MCF 10A (cell line): Measurements from ENCODE around the gene ANKRD11. TPM values are rescaled to one million over a fixed set of nuclear protein-coding genes. Genes with fewer than 3 reads are reported as not detected.

Experiments
- BruUV-seq: library from RNA; stranded (reverse); fragments of 400-500 nt; replicated peaks from 2 replicates; lab custom pipeline; 2021; lab: Mats Ljungman, UMichigan
- CTCF ChIA-PET: fragments of 300-600 bp; sonication (Branson Sonifier 250); formaldehyde crosslinking; extraction: SDS; loops from one replicate; lab custom pipeline; 2021; ENCODE audit warnings: antibody characterized with exemption, inconsistent platforms; lab: Yijun Ruan, JAX
- POLR2A ChIA-PET: fragments of 300-600, 350-650 bp; sonication (Branson Sonifier 250); formaldehyde crosslinking; extraction: SDS; loops from one replicate; lab custom pipeline; 2020; ENCODE audit warnings: antibody characterized with exemption, inconsistent platforms; lab: Yijun Ruan, JAX
- DNase-seq: peaks from one replicate; pipeline ENCODE4 v3.0.0-alpha.2; 2018; ENCODE audit not compliant: unreplicated experiment
- H3K27ac Mint-ChIP-seq: one replicate; pipeline ENCODE4 v1.8.0; 2022; ENCODE audit warnings: mild to moderate bottlenecking, low read depth, mixed read lengths; ENCODE audit not compliant: unreplicated experiment
- H3K27me3 Mint-ChIP-seq: one replicate; pipeline ENCODE4 v1.8.0; 2022; ENCODE audit warnings: mixed read lengths; ENCODE audit not compliant: insufficient read depth, unreplicated experiment
- H3K36me3 Mint-ChIP-seq: one replicate; pipeline ENCODE4 v1.8.0; 2022; ENCODE audit warnings: mild to moderate bottlenecking, moderate library complexity, mixed read lengths; ENCODE audit not compliant: insufficient read depth, unreplicated experiment
- H3K4me1 Mint-ChIP-seq: one replicate; pipeline ENCODE4 v1.8.0; 2022; ENCODE audit warnings: mixed read lengths; ENCODE audit not compliant: insufficient read depth, unreplicated experiment
- H3K4me3 Mint-ChIP-seq: one replicate; pipeline ENCODE4 v1.8.0; 2022; ENCODE audit warnings: mild to moderate bottlenecking, moderate library complexity, mixed read lengths; ENCODE audit not compliant: unreplicated experiment
- H3K9me3 Mint-ChIP-seq: one replicate; pipeline ENCODE4 v1.8.0; 2022; ENCODE audit warnings: mixed read lengths; ENCODE audit not compliant: unreplicated experiment
- intact Hi-C: fragments of 100-400 bp; cut with micrococcal nuclease; formaldehyde crosslinking; loops from 2 replicates; pipeline ENCODE4 v1.14.1; 2022
- total RNA-seq: library from RNA; stranded (reverse); gene quantifications from 2 replicates; pipeline ENCODE4 v1.2.3, GENCODE V29; 2022
- TF ChIP-seq, protein P1 (sequence below): fragments of 200-600 bp; IDR thresholded peaks from one replicate; pipeline ENCODE4 v1.8.0; 2022; ENCODE audit warnings: antibody characterized with exemption, mild to moderate bottlenecking; ENCODE audit not compliant: unreplicated experiment

Gene ANKRD11
- total RNA-seq, 1 experiment from 2014 or later: 237 TPM

DNA sequence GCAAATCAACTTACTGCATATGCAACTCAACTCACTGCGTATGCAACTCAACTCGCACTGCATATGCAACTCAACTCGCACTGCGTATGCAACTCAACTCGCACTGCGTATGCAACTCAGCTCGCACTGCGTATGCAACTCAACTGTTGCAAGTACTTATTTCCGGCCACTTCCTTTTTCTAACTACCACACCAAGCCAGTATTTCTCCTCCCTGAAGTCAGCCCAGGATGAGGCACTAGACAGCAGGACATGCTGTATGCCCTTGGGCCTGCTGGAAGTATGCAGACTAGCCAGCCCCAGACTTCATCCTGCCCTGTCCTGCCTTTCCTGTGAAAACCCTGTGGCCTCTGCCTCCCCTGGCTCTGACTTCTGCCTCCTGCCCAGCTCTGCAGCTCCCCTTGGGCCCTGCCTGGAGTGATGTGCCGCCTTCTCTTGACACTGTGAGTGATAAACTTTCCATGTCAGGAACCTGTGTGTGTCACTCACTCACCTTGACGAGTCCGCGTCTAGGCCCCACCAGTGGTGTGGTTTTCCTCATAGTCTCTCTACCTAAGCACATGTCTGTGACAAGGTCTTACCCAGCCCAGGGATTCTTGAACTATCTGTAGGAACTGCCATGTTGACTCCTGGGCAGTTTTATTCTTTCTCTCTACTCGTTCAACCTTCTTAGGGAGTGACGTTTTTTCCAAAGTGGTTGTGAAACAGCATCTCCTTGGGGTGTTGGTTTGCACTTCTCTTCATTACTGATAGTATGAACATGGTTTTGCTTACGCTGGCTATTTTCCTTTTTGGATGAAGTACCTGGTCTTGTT, 256.5 kb downstream of the ANKRD11 start:
- H3K4me1 Mint-ChIP-seq: no peaks in the 10 kb centered on the region
- TF ChIP-seq, protein P1, sequence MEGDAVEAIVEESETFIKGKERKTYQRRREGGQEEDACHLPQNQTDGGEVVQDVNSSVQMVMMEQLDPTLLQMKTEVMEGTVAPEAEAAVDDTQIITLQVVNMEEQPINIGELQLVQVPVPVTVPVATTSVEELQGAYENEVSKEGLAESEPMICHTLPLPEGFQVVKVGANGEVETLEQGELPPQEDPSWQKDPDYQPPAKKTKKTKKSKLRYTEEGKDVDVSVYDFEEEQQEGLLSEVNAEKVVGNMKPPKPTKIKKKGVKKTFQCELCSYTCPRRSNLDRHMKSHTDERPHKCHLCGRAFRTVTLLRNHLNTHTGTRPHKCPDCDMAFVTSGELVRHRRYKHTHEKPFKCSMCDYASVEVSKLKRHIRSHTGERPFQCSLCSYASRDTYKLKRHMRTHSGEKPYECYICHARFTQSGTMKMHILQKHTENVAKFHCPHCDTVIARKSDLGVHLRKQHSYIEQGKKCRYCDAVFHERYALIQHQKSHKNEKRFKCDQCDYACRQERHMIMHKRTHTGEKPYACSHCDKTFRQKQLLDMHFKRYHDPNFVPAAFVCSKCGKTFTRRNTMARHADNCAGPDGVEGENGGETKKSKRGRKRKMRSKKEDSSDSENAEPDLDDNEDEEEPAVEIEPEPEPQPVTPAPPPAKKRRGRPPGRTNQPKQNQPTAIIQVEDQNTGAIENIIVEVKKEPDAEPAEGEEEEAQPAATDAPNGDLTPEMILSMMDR: no peak
- peaks cover 19% of the 10 kb centered on the region for H3K9me3 Mint-ChIP-seq
- ChIA-PET POLR2A (interaction anchor here (1.0 kb wide), 1 partner anchor 13 kb away, joined by 3 read pairs; no protein-coding TSS in a partner anchor), CTCF (no interaction called here)
- no peak overlapping the region for H3K4me3 Mint-ChIP-seq
- no TSS peak for BruUV-seq
- DNase-seq: no peak
- intact Hi-C loops: no loop called here
- H3K36me3 Mint-ChIP-seq: peaks cover 21% of the 10 kb centered on the region
- H3K27me3 Mint-ChIP-seq: no peaks in the 10 kb centered on the region
- no peak overlapping the region for H3K27ac Mint-ChIP-seq

DNA sequence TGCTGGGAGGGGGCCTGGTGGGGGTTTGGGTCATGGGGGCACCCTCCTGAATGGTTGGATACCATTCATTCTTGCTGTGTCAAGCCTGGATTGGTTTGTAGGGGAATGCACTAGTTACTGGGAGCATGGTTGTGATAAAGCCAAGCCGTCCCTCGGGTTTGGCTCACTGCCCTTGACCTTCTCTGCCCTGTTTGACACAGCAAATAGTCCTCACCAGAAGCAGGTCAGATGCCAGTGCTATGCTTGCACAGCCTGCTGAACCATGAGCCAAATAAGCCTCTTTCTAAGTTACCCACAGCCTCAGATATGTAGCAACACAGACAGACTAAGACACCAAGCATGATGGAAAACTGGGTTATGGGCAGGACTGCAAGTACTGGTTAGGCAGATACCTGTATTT, 258.3 kb downstream of the ANKRD11 start:
- TF ChIP-seq, protein P1: no peak
- Mint-ChIP-seq H3K36me3 (peaks cover 27% of the 10 kb centered on the region), H3K27me3 (no peaks in the 10 kb centered on the region), H3K4me3 (no peak overlapping the region), H3K9me3 (peaks cover 19% of the 10 kb centered on the region), H3K4me1 (no peaks in the 10 kb centered on the region), H3K27ac (no peak overlapping the region)
- POLR2A ChIA-PET: no interaction called here
- DNase-seq: no peak
- BruUV-seq: no TSS peak
- intact Hi-C loops: no loop called here
- CTCF ChIA-PET: no interaction called here

DNA sequence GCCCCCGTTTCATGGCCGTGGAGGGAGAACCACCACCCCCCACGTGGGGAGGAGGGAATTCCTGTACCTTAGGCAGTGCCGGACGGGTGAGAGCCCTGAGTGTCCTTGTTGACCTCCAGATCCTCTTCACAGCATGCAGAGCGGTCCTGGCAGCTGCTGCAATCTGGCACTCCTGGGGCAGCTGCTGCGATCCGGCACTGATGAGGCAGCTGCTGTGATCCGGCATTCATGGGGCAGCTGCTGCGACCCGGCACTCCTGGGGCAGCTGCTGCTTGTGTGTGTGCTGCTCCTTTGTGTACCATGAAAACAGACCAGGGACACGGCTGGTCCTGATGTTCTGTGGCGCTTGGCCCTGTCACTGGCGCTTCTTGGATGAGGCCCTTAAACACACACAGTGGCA, 260.1 kb downstream of the ANKRD11 start:
- H3K9me3 Mint-ChIP-seq: peaks cover 24% of the 10 kb centered on the region
- no peak overlapping the region for H3K4me3 Mint-ChIP-seq
- ChIA-PET POLR2A (interaction anchor here (1.3 kb wide), 1 partner anchor 11 kb away, joined by 4 read pairs; no protein-coding TSS in a partner anchor), CTCF (interaction anchor here (1.0 kb wide), 1 partner anchor 13 kb away, joined by 3 read pairs; no protein-coding TSS in a partner anchor)
- peaks cover 46% of the 10 kb centered on the region for H3K36me3 Mint-ChIP-seq
- no peaks in the 10 kb centered on the region for H3K4me1 Mint-ChIP-seq
- no peak for DNase-seq
- intact Hi-C loops: no loop called here
- BruUV-seq: no TSS peak
- H3K27me3 Mint-ChIP-seq: no peaks in the 10 kb centered on the region
- no peak overlapping the region for H3K27ac Mint-ChIP-seq
- TF ChIP-seq, protein P1: no peak

DNA sequence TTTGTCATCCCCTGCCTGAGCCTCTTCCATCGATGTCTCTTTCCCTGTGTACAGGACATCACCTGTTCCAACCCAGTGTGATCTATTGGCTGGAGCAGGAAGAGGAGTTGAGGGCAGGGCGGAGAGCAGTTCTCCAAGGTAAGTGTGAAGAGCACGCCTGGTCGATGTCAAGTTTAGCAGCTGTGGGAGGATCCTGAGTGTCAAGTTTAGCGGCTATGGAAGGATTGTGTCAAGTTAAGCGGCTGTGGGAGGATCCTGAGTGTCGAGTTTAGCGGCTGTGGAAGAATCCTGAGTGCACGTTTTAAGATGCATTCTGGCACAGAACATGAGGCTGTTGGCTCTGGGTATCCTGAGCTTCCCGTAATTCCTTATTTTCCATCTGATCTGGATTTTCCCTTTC, 265.7 kb downstream of the ANKRD11 start:
- BruUV-seq: no TSS peak
- intact Hi-C loops: no loop called here
- ChIA-PET POLR2A (interaction anchor here (0.7 kb wide), 1 partner anchor 22 kb away, joined by 6 read pairs; no protein-coding TSS in a partner anchor), CTCF (no interaction called here)
- no peak for DNase-seq
- no peak overlapping the region for H3K4me3 Mint-ChIP-seq
- H3K4me1 Mint-ChIP-seq: no peaks in the 10 kb centered on the region
- H3K27ac Mint-ChIP-seq: no peak overlapping the region
- no peaks in the 10 kb centered on the region for H3K27me3 Mint-ChIP-seq
- TF ChIP-seq, protein P1: no peak
- peaks cover 7% of the 10 kb centered on the region for H3K9me3 Mint-ChIP-seq
- peaks cover 68% of the 10 kb centered on the region for H3K36me3 Mint-ChIP-seq
